Activated CD4-positive, alpha-beta T cell treated with anti-CD3 and anti-CD28 coated beads, Interleukin-2, amount 10 ng/mL, durations not matched to agents 7 days and 5 days (primary cell): Measurements from ENCODE around the gene SEC23IP. TPM values are rescaled to one million over a fixed set of nuclear protein-coding genes. Genes with fewer than 3 reads are reported as not detected.
"Not testable (repeated sequence)": the region's sequence is repeated elsewhere in the genome, so short reads cannot be mapped to it uniquely, and the experiment has no call there.

Experiments
- CTCF ChIA-PET: fragments of 350-600 bp; sonication (Branson Sonifier 250); formaldehyde crosslinking; loops from one replicate; lab custom pipeline; 2021; ENCODE audit warnings: antibody characterized with exemption; lab: Charles Lee
- POLR2A ChIA-PET: fragments of 350-600 bp; sonication (Branson Sonifier 250); formaldehyde crosslinking; loops from one replicate; lab custom pipeline; 2021; ENCODE audit warnings: antibody characterized with exemption; lab: Charles Lee
- DNase-seq: peaks from one replicate; pipeline ENCODE4 v3.0.0-alpha.2; 2020
- H3K27ac Mint-ChIP-seq: one replicate; pipeline ENCODE4 v1.8.0; 2021; ENCODE audit warnings: mild to moderate bottlenecking, moderate library complexity, mixed read lengths
- H3K27me3 Mint-ChIP-seq: one replicate; pipeline ENCODE4 v1.8.0; 2021; ENCODE audit warnings: mixed read lengths
- H3K36me3 Mint-ChIP-seq: one replicate; pipeline ENCODE4 v1.8.0; 2021; ENCODE audit warnings: low read depth, mixed read lengths
- H3K4me1 Mint-ChIP-seq: one replicate; pipeline ENCODE4 v1.8.0; 2021; ENCODE audit warnings: mixed read lengths
- H3K4me3 Mint-ChIP-seq: one replicate; pipeline ENCODE4 v1.8.0; 2021; ENCODE audit warnings: mild to moderate bottlenecking, moderate library complexity, mixed read lengths
- H3K9me3 Mint-ChIP-seq: one replicate; pipeline ENCODE4 v1.8.0; 2021; ENCODE audit warnings: mixed read lengths
- total RNA-seq, 2 experiments: library from RNA; stranded (reverse); gene quantifications; one replicate each; pipeline ENCODE4 v1.2.3, GENCODE V29; 2021

The SEC23IP gene
- total RNA-seq, 2 experiments from 2014 or later, result 61.6 to 73.0 TPM

DNA sequence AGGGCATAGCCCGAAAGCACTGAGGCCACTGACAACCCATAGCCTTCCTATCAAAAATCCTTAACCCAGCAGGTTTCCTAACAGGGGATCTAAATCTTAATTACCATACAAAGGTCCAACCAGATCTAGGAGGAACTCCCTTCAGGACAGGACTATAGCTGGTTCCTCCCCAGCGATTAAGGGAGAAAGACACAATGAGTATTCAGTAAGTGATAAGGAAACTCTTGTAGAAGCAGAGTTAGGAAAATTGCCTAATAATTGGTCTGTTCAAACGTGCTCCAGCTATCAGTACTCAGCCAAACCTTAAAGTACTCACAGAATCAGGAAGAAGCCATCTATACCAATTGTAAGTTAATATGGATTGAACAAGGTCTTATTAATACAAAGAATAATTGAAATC lies 3.3 kb upstream of the SEC23IP start:
- H3K9me3 Mint-ChIP-seq, H3K4me3 Mint-ChIP-seq, H3K27ac Mint-ChIP-seq, H3K36me3 Mint-ChIP-seq, DNase-seq, H3K27me3 Mint-ChIP-seq, POLR2A ChIA-PET: not testable (repeated sequence)
- H3K4me1 Mint-ChIP-seq, result peaks cover 14% of the 10 kb centered on the region
- CTCF ChIA-PET, result interaction anchor here (0.5 to 3.8 kb wide), 3 partner anchors 16 to 89 kb away, joined by 3 to 15 read pairs (median 3); partner anchors contain the start of gene MCMBP

DNA sequence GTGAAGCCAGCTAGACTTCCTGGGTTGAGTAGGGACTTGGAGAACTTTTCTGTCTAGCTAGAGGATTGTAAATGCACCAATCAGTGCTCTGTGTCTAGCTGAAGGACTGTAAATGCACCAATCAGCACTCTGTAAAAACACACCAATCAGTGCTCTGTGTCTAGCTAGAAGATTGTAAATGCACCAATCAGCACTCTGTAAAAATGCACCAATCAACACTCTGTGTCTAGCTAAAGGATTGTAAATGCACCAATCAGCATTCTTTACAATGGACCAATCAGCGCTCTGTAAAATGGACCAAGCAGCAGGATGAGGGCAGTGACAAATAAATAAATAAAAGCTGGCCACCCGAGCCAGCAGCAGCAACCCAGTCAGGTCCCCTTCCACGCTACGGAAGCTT lies 2.2 kb upstream of the SEC23IP start:
- DNase-seq, H3K27ac Mint-ChIP-seq, H3K9me3 Mint-ChIP-seq, POLR2A ChIA-PET, H3K36me3 Mint-ChIP-seq, H3K27me3 Mint-ChIP-seq, H3K4me3 Mint-ChIP-seq: not testable (repeated sequence)
- H3K4me1 Mint-ChIP-seq, result peaks cover 22% of the 10 kb centered on the region
- CTCF ChIA-PET, result interaction anchor here (1.0 to 3.8 kb wide), 2 partner anchors 17 to 30 kb away, joined by 3 to 15 read pairs; partner anchors contain the start of gene MCMBP

DNA sequence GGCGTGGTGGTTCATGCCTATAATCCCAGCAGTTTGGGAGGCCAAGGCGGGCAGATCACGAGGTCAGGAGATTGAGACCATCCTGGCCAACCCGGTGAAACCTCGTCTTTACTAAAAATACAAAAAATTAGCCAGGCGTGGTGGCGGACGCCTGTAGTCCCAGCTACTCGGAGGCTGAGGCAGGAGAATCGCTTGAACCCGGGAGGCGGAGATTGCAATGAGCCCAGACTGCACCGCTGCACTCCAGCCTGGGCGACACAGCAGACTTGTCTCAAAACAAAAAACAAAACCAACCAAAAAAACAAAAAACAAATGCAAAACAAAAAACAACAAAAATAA lies 712 bp upstream of the SEC23IP start:
- CTCF ChIA-PET, result interaction anchor here (0.6 to 3.8 kb wide), 5 partner anchors 9 to 31 kb away, joined by 3 to 15 read pairs (median 4); partner anchors contain the start of gene MCMBP
- POLR2A ChIA-PET, H3K9me3 Mint-ChIP-seq, DNase-seq, H3K27me3 Mint-ChIP-seq: not testable (repeated sequence)
- H3K36me3 Mint-ChIP-seq, result peaks cover 10% of the 10 kb centered on the region
- H3K27ac Mint-ChIP-seq, result peak overlapping the region; percentile 96
- peaks cover 34% of the 10 kb centered on the region for H3K4me1 Mint-ChIP-seq
- peak overlapping the region; percentile 92 for H3K4me3 Mint-ChIP-seq

- Mint-ChIP-seq H3K36me3 (peaks cover 13% of the 10 kb centered on the region), H3K27ac (peak overlapping the region; percentile 96), H3K9me3 (no peaks in the 10 kb centered on the region), H3K27me3 (no peaks in the 10 kb centered on the region), H3K4me1 (peaks cover 41% of the 10 kb centered on the region), H3K4me3 (peak overlapping the region; percentile 92)
- ChIA-PET CTCF (interaction anchor here (0.8 to 3.8 kb wide), 5 partner anchors 10 to 32 kb away, joined by 3 to 15 read pairs (median 4); partner anchors contain the start of gene MCMBP), POLR2A (no interaction called here)
- DNase-seq, result no peak
Measured at GRCh38 chr10:119893074-119893473, 544 bp downstream of the SEC23IP start.

GRCh38 chr10:119893845-119894427 lies 1.4 kb downstream of the SEC23IP start:
- Mint-ChIP-seq H3K27ac (peak overlapping the region; percentile 14), H3K4me3 (peak overlapping the region; percentile 92), H3K36me3 (peaks cover 22% of the 10 kb centered on the region), H3K4me1 (peaks cover 50% of the 10 kb centered on the region), H3K27me3 (no peaks in the 10 kb centered on the region), H3K9me3 (no peaks in the 10 kb centered on the region)
- POLR2A ChIA-PET, result no interaction called here
- CTCF ChIA-PET, result no interaction called here
- no peak for DNase-seq

DNA sequence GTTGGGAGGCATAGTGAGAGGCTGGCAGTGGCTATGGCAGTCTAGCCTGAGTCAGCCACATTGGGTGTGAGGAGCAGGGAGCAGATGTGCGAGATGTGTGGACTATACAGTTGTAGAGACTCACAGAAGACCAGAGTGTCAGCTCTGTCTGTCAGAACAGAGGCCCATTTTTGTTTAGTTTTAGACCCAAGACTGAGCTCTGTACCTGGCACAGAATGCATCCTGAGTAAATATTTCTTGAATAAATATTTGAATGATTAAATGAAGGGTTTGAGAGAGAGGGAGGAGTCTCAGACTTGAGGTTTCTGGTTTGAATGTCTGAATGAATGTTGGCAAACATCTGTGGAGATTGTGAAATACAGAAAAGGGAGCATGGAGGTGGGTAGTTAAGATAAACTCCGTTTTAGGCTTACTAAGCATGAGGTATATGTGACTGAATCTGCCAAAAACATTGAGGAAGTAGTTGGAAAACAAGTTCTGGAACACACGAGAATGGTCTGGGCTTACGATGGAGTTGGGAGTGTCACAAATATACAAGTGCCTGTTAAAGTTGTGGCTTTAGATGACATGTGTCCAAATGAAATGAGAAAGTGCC lies 3.6 kb downstream of the SEC23IP start:
- H3K27ac Mint-ChIP-seq, result no peak overlapping the region
- POLR2A ChIA-PET, result no interaction called here
- CTCF ChIA-PET, result interaction anchor here (0.6 kb wide), 2 partner anchors 41 to 309 kb away, joined by 3 read pairs; no protein-coding TSS in a partner anchor
- H3K4me3 Mint-ChIP-seq, result no peak overlapping the region
- H3K27me3 Mint-ChIP-seq, result no peaks in the 10 kb centered on the region
- H3K36me3 Mint-ChIP-seq, result peaks cover 26% of the 10 kb centered on the region
- DNase-seq, result no peak
- peaks cover 55% of the 10 kb centered on the region for H3K4me1 Mint-ChIP-seq
- H3K9me3 Mint-ChIP-seq, result no peaks in the 10 kb centered on the region

- DNase-seq, result no peak
- Mint-ChIP-seq H3K27ac (no peak overlapping the region), H3K27me3 (no peaks in the 10 kb centered on the region), H3K4me1 (peaks cover 52% of the 10 kb centered on the region), H3K36me3 (peaks cover 26% of the 10 kb centered on the region), H3K9me3 (no peaks in the 10 kb centered on the region), H3K4me3 (no peak overlapping the region)
- ChIA-PET POLR2A (interaction anchor here (0.6 kb wide), 1 partner anchor 9 kb away, joined by 3 read pairs; no protein-coding TSS in a partner anchor), CTCF (interaction anchor here (0.6 kb wide), 1 partner anchor 42 kb away, joined by 3 read pairs; no protein-coding TSS in a partner anchor)
Measured at GRCh38 chr10:119896937-119897770, 4.6 kb downstream of the SEC23IP start.

DNA sequence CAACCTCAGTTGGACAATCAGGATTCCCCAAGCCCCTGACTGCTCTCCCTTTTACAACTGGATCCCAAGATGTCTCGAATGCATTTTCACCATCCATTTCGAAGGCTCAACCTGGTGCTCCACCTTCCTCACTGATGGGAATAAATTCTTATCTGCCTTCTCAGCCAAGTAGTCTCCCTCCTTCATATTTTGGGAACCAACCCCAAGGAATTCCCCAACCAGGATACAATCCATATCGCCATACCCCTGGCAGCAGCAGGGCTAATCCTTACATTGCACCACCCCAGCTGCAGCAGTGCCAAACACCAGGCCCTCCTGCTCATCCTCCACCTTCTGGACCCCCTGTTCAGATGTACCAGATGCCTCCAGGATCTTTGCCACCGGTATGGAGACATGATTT lies 6.0 kb downstream of the SEC23IP start:
- Mint-ChIP-seq H3K4me3 (no peak overlapping the region), H3K36me3 (peaks cover 30% of the 10 kb centered on the region), H3K9me3 (no peaks in the 10 kb centered on the region), H3K27ac (no peak overlapping the region), H3K4me1 (peaks cover 47% of the 10 kb centered on the region), H3K27me3 (no peaks in the 10 kb centered on the region)
- POLR2A ChIA-PET, result no interaction called here
- DNase-seq, result no peak
- CTCF ChIA-PET, result no interaction called here

DNA sequence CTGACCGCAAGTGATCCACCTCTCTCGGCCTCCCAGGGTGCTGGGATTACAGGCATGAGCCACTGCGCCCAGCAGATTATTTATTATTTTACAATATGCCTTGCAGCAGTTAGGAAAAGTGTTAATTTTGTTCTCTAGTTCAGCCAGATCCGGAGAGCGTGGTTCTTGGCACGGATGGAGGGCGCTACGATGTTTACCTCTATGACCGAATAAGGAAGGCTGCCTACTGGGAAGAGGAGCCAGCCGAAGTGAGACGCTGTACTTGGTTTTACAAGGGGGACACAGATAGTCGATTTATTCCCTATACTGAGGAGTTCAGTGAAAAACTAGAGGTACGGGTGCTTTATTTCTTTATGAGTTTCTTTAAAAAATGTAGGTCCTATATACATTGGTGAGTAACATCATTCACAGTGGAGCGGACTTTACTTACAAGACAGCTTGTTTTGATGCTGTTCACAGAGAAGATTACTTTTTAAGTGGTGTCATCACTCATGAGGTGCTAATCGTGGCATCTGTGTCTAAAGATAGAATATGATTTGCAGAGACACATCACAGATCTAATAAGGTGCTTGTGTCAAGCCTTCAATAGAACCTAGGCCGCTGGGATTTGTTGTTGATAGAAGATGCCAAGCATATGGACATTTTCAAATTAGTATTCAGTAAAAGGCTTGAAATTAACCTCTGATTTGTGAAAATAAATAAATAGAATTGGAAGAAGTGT lies 11.6 kb downstream of the SEC23IP start:
- H3K27me3 Mint-ChIP-seq, result no peaks in the 10 kb centered on the region
- H3K4me1 Mint-ChIP-seq, result peaks cover 4% of the 10 kb centered on the region
- no peak for DNase-seq
- ChIA-PET CTCF (no interaction called here), POLR2A (no interaction called here)
- no peaks in the 10 kb centered on the region for H3K9me3 Mint-ChIP-seq
- no peak overlapping the region for H3K27ac Mint-ChIP-seq
- peaks cover 35% of the 10 kb centered on the region for H3K36me3 Mint-ChIP-seq
- no peak overlapping the region for H3K4me3 Mint-ChIP-seq

GRCh38 chr10:119907695-119908094 lies 15.2 kb downstream of the SEC23IP start:
- H3K27ac Mint-ChIP-seq, H3K9me3 Mint-ChIP-seq, H3K4me1 Mint-ChIP-seq, DNase-seq, H3K27me3 Mint-ChIP-seq, H3K4me3 Mint-ChIP-seq, POLR2A ChIA-PET, CTCF ChIA-PET: not testable (repeated sequence)
- H3K36me3 Mint-ChIP-seq, result peaks cover 39% of the 10 kb centered on the region

GRCh38 chr10:119908166-119908565 lies 15.6 kb downstream of the SEC23IP start:
- H3K4me3 Mint-ChIP-seq, result no peak overlapping the region
- no peak for DNase-seq
- peaks cover 38% of the 10 kb centered on the region for H3K36me3 Mint-ChIP-seq
- CTCF ChIA-PET, result no interaction called here
- H3K27me3 Mint-ChIP-seq, result no peaks in the 10 kb centered on the region
- H3K27ac Mint-ChIP-seq, result no peak overlapping the region
- H3K9me3 Mint-ChIP-seq, result no peaks in the 10 kb centered on the region
- no peaks in the 10 kb centered on the region for H3K4me1 Mint-ChIP-seq
- POLR2A ChIA-PET, result no interaction called here

- DNase-seq, result no peak
- Mint-ChIP-seq H3K36me3 (peaks cover 31% of the 10 kb centered on the region), H3K27me3 (no peaks in the 10 kb centered on the region), H3K4me3 (no peak overlapping the region), H3K9me3 (no peaks in the 10 kb centered on the region), H3K4me1 (no peaks in the 10 kb centered on the region), H3K27ac (no peak overlapping the region)
- ChIA-PET CTCF (interaction anchor here (1.1 kb wide), 1 partner anchor 11 kb away, joined by 3 read pairs; no protein-coding TSS in a partner anchor), POLR2A (no interaction called here)
Measured at GRCh38 chr10:119910689-119911088, 18.2 kb downstream of the SEC23IP start.
